H9 (cell line): ENCODE measurements around the gene H2AZ1. TPM values are rescaled to one million over a fixed set of nuclear protein-coding genes. Genes with fewer than 3 reads are reported as not detected.

Source experiments
- DNase-seq: peaks from one replicate; pipeline ENCODE4 v3.0.0-alpha.2; 2017
- H2AFZ ChIP-seq: one replicate; pipeline ENCODE4 v1.6.1; 2013; ENCODE audit warnings: mild to moderate bottlenecking, low read length, control low read depth, moderate library complexity
- H2AK5ac ChIP-seq: 2 replicates; pipeline ENCODE4 v1.6.1; 2013; ENCODE audit warnings: low read length, control low read depth, mixed read lengths; ENCODE audit not compliant: insufficient read length
- H2BK120ac ChIP-seq: one replicate; pipeline ENCODE4 v1.6.1; 2013; ENCODE audit warnings: low read depth, mild to moderate bottlenecking, low read length, control low read depth, inconsistent platforms; ENCODE audit not compliant: poor library complexity, severe bottlenecking
- H2BK12ac ChIP-seq: 2 replicates; pipeline ENCODE4 v1.6.1; 2013; ENCODE audit warnings: low read length, control low read depth, mixed read lengths, low read depth; ENCODE audit not compliant: insufficient read length
- H2BK15ac ChIP-seq: 2 replicates; pipeline ENCODE4 v1.6.1; 2013; ENCODE audit warnings: low read depth, low read length, control low read depth
- H2BK20ac ChIP-seq: one replicate; pipeline ENCODE4 v1.6.1; 2013; ENCODE audit warnings: low read depth, mild to moderate bottlenecking, low read length, control low read depth, inconsistent platforms; ENCODE audit not compliant: poor library complexity, severe bottlenecking
- H2BK5ac ChIP-seq: 2 replicates; pipeline ENCODE4 v1.6.1; 2013; ENCODE audit warnings: low read length, control low read depth, mixed read lengths; ENCODE audit not compliant: insufficient read length
- H3K14ac ChIP-seq: 2 replicates; pipeline ENCODE4 v1.6.1; 2013; ENCODE audit warnings: low read length, control low read depth; ENCODE audit not compliant: insufficient read depth
- H3K18ac ChIP-seq: 2 replicates; pipeline ENCODE4 v1.6.1; 2013; ENCODE audit warnings: low read depth, mild to moderate bottlenecking, mixed read lengths, low read length, control low read depth; ENCODE audit not compliant: insufficient read length
- H3K23ac ChIP-seq: 2 replicates; pipeline ENCODE4 v1.6.1; 2013; ENCODE audit warnings: low read length, control low read depth, mixed read lengths, low read depth; ENCODE audit not compliant: insufficient read length
- H3K23me2 ChIP-seq: 2 replicates; pipeline ENCODE4 v1.6.1; 2013; ENCODE audit warnings: low read depth, mild to moderate bottlenecking, mixed read lengths, low read length, control low read depth; ENCODE audit not compliant: insufficient read length, poor library complexity, severe bottlenecking
- H3K27ac ChIP-seq: 2 replicates; pipeline ENCODE4 v1.5.1; 2013; ENCODE audit warnings: low read length, control low read depth, mixed read lengths, low read depth; ENCODE audit not compliant: insufficient read length
- H3K27me3 ChIP-seq: 2 replicates; pipeline ENCODE4 v1.6.1; 2013; ENCODE audit warnings: low read length, control low read depth, inconsistent platforms; ENCODE audit not compliant: insufficient read depth
- H3K4ac ChIP-seq: 2 replicates; pipeline ENCODE4 v1.6.1; 2013; ENCODE audit warnings: low read depth, mild to moderate bottlenecking, control low read depth, inconsistent platforms, low read length, moderate library complexity
- H3K4me1 ChIP-seq: 2 replicates; pipeline ENCODE4 v1.6.1; 2013; ENCODE audit warnings: low read length, control low read depth, inconsistent platforms; ENCODE audit not compliant: insufficient read depth
- H3K4me2 ChIP-seq: 2 replicates; pipeline ENCODE4 v1.6.1; 2013; ENCODE audit warnings: low read length, control low read depth, mixed read lengths; ENCODE audit not compliant: insufficient read length, insufficient read depth
- H3K56ac ChIP-seq: 2 replicates; pipeline ENCODE4 v1.6.1; 2013; ENCODE audit warnings: low read depth, mild to moderate bottlenecking, mixed read lengths, low read length, control low read depth; ENCODE audit not compliant: insufficient read length
- H3K79me1 ChIP-seq: 2 replicates; pipeline ENCODE4 v1.6.1; 2013; ENCODE audit warnings: low read depth, mild to moderate bottlenecking, moderate library complexity, low read length, control low read depth, inconsistent platforms; ENCODE audit not compliant: insufficient read depth, poor library complexity, severe bottlenecking
- H3K79me2 ChIP-seq: 2 replicates; pipeline ENCODE4 v1.6.1; 2013; ENCODE audit warnings: low read length, control low read depth, inconsistent platforms; ENCODE audit not compliant: insufficient read depth
- H3K9ac ChIP-seq: 2 replicates; pipeline ENCODE4 v1.6.1; 2013; ENCODE audit warnings: low read length, control low read depth, mixed read lengths; ENCODE audit not compliant: insufficient read length; ENCODE audit errors: extremely low read depth
- H3K9me3 ChIP-seq: one replicate; pipeline ENCODE4 v1.6.1; 2013; ENCODE audit warnings: low read depth, low read length, inconsistent platforms; ENCODE audit not compliant: control insufficient read depth
- H3T11ph ChIP-seq: one replicate; pipeline ENCODE4 v1.6.1; 2013; ENCODE audit warnings: mild to moderate bottlenecking, low read length, control low read depth, inconsistent platforms
- H4K20me1 ChIP-seq: one replicate; pipeline ENCODE4 v1.6.1; 2013; ENCODE audit not compliant: control insufficient read depth, insufficient read length, insufficient read depth
- H4K5ac ChIP-seq: 2 replicates; pipeline ENCODE4 v1.6.1; 2013; ENCODE audit warnings: low read depth, mild to moderate bottlenecking, mixed read lengths, low read length, control low read depth; ENCODE audit not compliant: insufficient read length
- H4K8ac ChIP-seq: replicated peaks from 2 replicates; pipeline ENCODE4 v1.6.1; 2013; ENCODE audit warnings: low read length, control low read depth, mixed read lengths, low read depth; ENCODE audit not compliant: insufficient read length
- H4K91ac ChIP-seq: 2 replicates; pipeline ENCODE4 v1.6.1; 2013; ENCODE audit warnings: low read depth, mild to moderate bottlenecking, moderate library complexity, mixed read lengths, low read length, control low read depth; ENCODE audit not compliant: insufficient read length
- H3K27ac Mint-ChIP-seq, 3 experiments: 2 replicates in 2 of 3; 3 replicates in 1 of 3; pipeline ENCODE4 v1.8.0; 2020 to 2021; ENCODE audit warnings: mixed read lengths in 3 of 3, mild to moderate bottlenecking in 1 of 3, moderate library complexity in 1 of 3
- H3K27me3 Mint-ChIP-seq: 2 replicates; pipeline ENCODE4 v1.8.0; 2021; ENCODE audit warnings: low read depth, mild to moderate bottlenecking, moderate library complexity, mixed read lengths
- H3K36me3 Mint-ChIP-seq, 3 experiments: 2 replicates in 2 of 3; 3 replicates in 1 of 3; pipeline ENCODE4 v1.8.0; 2020 to 2021; ENCODE audit warnings: low read depth in 3 of 3, mixed read lengths in 3 of 3; ENCODE audit not compliant: insufficient read depth in 1 of 3
- H3K4me1 Mint-ChIP-seq, 2 experiments: 2 replicates each; pipeline ENCODE4 v1.8.0; 2020; ENCODE audit warnings: mixed read lengths in 2 of 2
- H3K4me3 Mint-ChIP-seq, 2 experiments: 2 replicates in 1 of 2; 3 replicates in 1 of 2; pipeline ENCODE4 v1.8.0; 2020 to 2021; ENCODE audit warnings: mild to moderate bottlenecking in 2 of 2, mixed read lengths in 2 of 2, moderate library complexity in 1 of 2
- H3K9me3 Mint-ChIP-seq, 2 experiments: 2 replicates in 1 of 2; 3 replicates in 1 of 2; pipeline ENCODE4 v1.8.0; 2020; ENCODE audit warnings: mild to moderate bottlenecking in 2 of 2, mixed read lengths in 2 of 2, moderate library complexity in 1 of 2
- CTCF ChIP-seq: fragments of 200-600 bp; sonication (generic); conservative IDR thresholded peaks from 3 replicates; pipeline ENCODE4 v1.8.0; 2021; ENCODE audit warnings: antibody characterized with exemption, mild to moderate bottlenecking
- WGBS: extraction: QIAGEN DNeasy Blood & Tissue Kit; methylation state at CpG from one replicate; pipeline ENCODE4 v1.1.7; 2013; ENCODE audit warnings: missing lambda C conversion rate, low lambda C conversion rate, mixed read lengths; ENCODE audit not compliant: insufficient read length; ENCODE audit errors: extremely low coverage; 5-methylcytosine and 5-hydroxymethylcytosine counted together
- total RNA-seq: library from RNA; stranded (reverse); gene quantifications from 2 replicates; pipeline ENCODE4 v1.2.1, GENCODE V29; 2021

The H2AZ1 gene
- total RNA-seq, 1 experiment from 2014 or later = 811 TPM

GRCh38 chr4:99927566-99927965, 22.5 kb downstream of the H2AZ1 start:
- WGBS = 100% methylated on average over 1 of the region's 2 CpGs
- TF ChIP-seq CTCF = no peak
- Histone ChIP-seq H3T11ph (no peak overlapping the region), H3K9ac (no peak overlapping the region), H3K9me3 (no peaks in the 10 kb centered on the region), H3K4me2 (no peak overlapping the region), H3K79me2 (no peaks in the 10 kb centered on the region; the same call in 1 of the 2 replicates), H2BK12ac (no peak overlapping the region), H3K4ac (no peak overlapping the region), H3K4me1 (no peaks in the 10 kb centered on the region), H3K14ac (no peak overlapping the region), H2BK5ac (no peak overlapping the region), H3K79me1 (no peaks in the 10 kb centered on the region), H2BK15ac (no peak overlapping the region), H3K27ac (no peak overlapping the region), H2BK120ac (no peak overlapping the region), H4K91ac (no peak overlapping the region), H4K20me1 (no peaks in the 10 kb centered on the region), H3K56ac (no peak overlapping the region), H2AFZ (no peak overlapping the region), H3K23ac (no peak overlapping the region), H3K23me2 (no peaks in the 10 kb centered on the region), H4K5ac (no peak overlapping the region), H3K27me3 (no peaks in the 10 kb centered on the region), H4K8ac (no peak overlapping the region), H2BK20ac (no peak overlapping the region), H3K18ac (no peak overlapping the region), H2AK5ac (no peak overlapping the region)
- Mint-ChIP-seq H3K9me3 (no peaks in the 10 kb centered on the region), H3K4me1 (no peaks in the 10 kb centered on the region), H3K27me3 (no peaks in the 10 kb centered on the region), H3K4me3 (no peak overlapping the region), H3K27ac (no peak overlapping the region; a peak in 1 of 7 replicates), H3K36me3 (peaks cover 3 to 18% (median 8%) of the 10 kb centered on the region in 3 experiments; a peak in 6 of 7 replicates)
- DNase-seq = no peak
